Fibroblast of mammary gland (primary cell): ENCODE results near the gene CD302.
"Not testable (repeated sequence)": the region's sequence is repeated elsewhere in the genome, so short reads cannot be mapped to it uniquely, and the experiment has no call there.

Source experiments
- DNase-seq: peaks from one replicate; pipeline ENCODE4 v3.0.0-alpha.2; 2010; ENCODE audit warnings: low read depth
- H3K4me3 ChIP-seq: 2 replicates; pipeline ENCODE4 v1.5.1; 2011; ENCODE audit warnings: low read depth, mild to moderate bottlenecking, low read length, moderate library complexity; ENCODE audit not compliant: control insufficient read depth
- TF ChIP-seq, protein P1 (sequence below): conservative IDR thresholded peaks from 2 replicates; pipeline ENCODE4 v1.5.1; 2011; ENCODE audit warnings: low read depth, low read length, inconsistent platforms; ENCODE audit not compliant: control insufficient read depth, insufficient read depth

CD302 gene

DNA sequence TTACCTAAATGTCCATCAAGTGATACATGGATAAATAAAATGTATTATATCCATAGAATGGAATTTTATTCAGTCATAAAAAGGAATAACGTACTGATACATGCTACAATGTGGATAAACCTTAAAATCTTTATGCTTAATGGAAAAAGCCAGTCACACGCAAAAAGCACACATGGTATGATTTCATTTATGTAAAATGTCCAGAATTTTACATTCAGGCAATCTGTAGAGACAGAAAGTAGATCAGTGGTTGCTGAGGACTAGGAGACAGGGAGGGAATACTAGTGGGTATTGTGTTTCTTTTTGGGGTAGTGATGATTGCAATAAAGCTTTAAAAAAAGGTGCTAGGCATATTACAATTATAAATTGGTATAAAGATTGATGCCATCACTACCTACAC is 30.7 kb upstream of the CD302 start:
- DNase-seq: no peak
- TF ChIP-seq, protein P1, sequence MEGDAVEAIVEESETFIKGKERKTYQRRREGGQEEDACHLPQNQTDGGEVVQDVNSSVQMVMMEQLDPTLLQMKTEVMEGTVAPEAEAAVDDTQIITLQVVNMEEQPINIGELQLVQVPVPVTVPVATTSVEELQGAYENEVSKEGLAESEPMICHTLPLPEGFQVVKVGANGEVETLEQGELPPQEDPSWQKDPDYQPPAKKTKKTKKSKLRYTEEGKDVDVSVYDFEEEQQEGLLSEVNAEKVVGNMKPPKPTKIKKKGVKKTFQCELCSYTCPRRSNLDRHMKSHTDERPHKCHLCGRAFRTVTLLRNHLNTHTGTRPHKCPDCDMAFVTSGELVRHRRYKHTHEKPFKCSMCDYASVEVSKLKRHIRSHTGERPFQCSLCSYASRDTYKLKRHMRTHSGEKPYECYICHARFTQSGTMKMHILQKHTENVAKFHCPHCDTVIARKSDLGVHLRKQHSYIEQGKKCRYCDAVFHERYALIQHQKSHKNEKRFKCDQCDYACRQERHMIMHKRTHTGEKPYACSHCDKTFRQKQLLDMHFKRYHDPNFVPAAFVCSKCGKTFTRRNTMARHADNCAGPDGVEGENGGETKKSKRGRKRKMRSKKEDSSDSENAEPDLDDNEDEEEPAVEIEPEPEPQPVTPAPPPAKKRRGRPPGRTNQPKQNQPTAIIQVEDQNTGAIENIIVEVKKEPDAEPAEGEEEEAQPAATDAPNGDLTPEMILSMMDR: no peak

DNA sequence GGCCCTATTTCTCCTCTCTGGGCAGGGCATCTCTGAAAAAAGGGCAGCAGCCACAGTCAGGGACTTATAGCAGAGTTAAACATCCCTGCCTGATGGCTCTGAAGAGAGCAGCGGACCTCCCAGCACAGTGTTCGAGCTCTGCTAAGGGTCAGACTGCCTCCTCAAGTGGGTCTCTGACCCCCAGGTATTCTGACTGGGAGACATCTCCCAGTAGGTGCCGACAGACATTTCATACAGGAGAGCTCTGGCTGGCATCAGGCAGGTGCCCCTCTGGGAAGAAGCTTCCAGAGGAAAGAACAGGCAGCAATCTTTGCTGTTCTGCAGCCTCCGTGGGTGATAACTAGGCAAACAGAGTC is 24.4 kb upstream of the CD302 start:
- DNase-seq: not testable (repeated sequence)

More for the DNA sequence above, 30.7 kb upstream of the CD302 start:
- no peak overlapping the region for H3K4me3 ChIP-seq

DNA sequence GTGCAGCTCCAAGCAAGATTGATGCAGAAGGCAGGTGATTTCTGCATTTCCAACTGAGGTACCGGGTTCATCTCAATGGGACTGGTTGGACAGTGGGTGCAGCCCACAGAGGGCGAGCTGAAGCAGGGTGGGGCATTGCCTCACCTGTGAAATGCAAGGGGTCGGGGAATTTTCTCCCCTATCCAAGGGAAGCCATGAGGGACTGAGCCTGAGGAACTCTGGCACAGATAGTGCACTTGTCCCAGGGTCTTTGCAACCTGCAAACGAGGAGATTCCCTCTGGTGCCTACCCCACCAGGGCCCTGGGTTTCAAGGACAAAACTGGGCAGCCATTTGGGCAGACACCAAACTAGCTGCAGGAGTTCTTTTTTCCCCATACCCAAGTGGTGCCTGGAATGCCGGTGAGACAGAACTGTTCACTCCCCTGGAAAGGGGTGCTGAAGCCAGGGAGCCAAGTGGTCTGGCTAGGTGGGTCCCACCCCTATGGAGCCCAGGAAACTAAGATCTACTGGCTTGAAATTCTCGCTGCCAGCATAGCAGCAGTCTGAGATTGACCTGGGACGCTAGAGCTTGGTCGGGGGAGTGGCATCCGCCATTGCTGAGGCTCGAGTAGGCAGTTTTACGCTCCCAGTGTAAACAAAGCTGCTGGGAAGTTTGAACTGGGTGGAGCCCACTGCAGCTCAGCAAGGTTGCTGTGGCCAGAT is 23.9 kb upstream of the CD302 start:
- not testable (repeated sequence) for DNase-seq, H3K4me3 ChIP-seq

More for the DNA sequence above, 24.4 kb upstream of the CD302 start:
- not testable (repeated sequence) for H3K4me3 ChIP-seq

DNA sequence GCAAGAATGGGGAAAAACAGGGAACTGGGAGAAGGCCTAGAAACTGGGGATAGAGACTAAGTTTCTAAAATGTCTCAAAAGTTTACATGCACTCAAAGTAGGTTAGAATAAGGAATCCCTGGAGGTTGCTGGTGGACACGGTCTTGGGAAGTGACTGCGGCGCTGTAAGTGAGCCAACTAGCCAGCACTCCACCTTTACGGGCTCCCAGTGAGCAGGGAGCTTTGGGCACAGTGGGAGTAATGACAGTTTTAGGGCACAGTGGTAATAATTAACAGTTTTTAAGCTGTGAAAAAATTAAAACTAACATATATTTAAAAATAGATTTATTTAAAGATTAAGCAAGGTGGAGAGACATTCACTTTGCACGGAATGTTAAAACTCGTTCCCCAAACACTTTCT is 20.9 kb upstream of the CD302 start:
- TF ChIP-seq, protein P1: no peak
- DNase-seq: no peak
- no peak overlapping the region for H3K4me3 ChIP-seq

DNA sequence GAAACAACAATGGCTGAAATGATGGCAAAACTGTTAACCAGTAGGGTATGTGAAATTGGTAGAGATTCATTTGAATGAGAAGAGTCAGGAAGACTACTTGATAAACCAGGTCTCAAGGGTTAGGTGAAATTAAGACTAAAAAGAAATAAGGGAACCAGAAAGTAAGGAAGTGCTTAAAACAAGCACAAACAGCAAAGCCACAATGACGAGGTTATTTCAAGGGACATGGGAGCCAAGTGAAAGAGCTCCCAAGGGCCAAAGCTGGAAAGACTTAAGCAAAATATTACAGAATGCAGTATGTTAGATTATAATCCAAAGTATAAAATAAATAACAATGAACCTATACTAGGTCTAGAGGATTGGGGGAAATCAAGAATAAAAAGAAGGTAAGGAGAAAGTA is 19.3 kb upstream of the CD302 start:
- TF ChIP-seq, protein P1: no peak
- no peak for DNase-seq
- H3K4me3 ChIP-seq: no peak overlapping the region

DNA sequence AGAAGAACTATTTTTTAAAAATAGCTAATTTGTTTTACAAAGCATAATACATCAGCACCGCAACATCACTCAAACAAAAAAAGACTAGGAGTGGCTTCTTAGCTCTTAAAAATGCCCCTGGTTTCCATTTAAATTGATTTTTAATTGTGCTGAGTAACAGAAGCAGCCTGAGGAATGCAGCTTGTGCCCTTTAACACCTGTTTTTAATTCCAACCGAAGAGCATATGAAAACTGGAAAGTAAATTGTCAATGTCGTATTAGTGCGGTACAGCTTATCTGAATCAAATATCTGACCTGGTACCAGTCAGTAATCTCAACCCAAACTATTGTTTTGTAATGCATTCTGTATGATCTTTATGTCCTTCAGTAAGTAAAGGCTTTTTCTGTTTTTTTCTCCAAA is 13.2 kb upstream of the CD302 start:
- no peak overlapping the region for H3K4me3 ChIP-seq
- no peak for DNase-seq
- TF ChIP-seq, protein P1: no peak

DNA sequence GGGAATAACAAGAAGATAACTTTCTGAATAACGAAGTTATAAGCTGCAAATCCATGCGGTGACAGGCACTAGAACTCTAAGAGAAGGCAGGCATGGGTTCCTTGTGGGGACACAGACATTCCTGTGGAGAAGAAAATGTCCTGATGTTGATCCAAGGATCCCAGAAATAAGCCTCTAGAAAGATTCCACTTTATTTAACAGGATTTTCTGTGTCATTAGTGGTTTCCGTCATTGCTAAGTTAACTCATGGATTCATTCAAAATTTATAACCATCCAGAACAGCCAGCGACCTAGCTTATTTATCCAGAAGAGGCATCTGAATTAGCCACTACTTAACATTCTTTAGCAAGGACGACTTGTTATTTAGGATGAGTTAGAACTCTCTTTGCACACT is 10.0 kb upstream of the CD302 start:
- TF ChIP-seq, protein P1: no peak
- H3K4me3 ChIP-seq: no peak overlapping the region
- no peak for DNase-seq
